T-cell (primary cell): ENCODE results near the gene MLX. TPM values are rescaled to one million over a fixed set of nuclear protein-coding genes. Genes with fewer than 3 reads are reported as not detected.
"Not testable (repeated sequence)": the region's sequence is repeated elsewhere in the genome, so short reads cannot be mapped to it uniquely, and the experiment has no call there.

Experiments
- ATAC-seq, 4 experiments: fragments of 200-7000 bp in 3 of 4; fragments of 150-1000 bp in 1 of 4; cut with Tn5 transposase; replicated peaks in 1 of 4; 1 replicate in 3 of 4; 2 replicates in 1 of 4; pipeline ENCODE4 v1.10.0; 2021; ENCODE audit warnings: moderate library complexity in 3 of 4, mild to moderate bottlenecking in 2 of 4, moderate number of reproducible peaks in 1 of 4
- CTCF ChIA-PET, 2 donors: fragments of 300-600 bp; sonication (Branson Sonifier 250); formaldehyde crosslinking; loops; one replicate each; lab custom pipeline; 2022; ENCODE audit warnings: antibody characterized with exemption in 2 of 2; lab: Charles Lee
- POLR2A ChIA-PET, 2 donors: fragments of 300-600 bp; sonication (Branson Sonifier 250); formaldehyde crosslinking; loops; one replicate each; lab custom pipeline; 2022; ENCODE audit warnings: antibody characterized with exemption in 2 of 2; lab: Charles Lee
- DNase-seq, 35 experiments: peaks; one replicate each; pipeline versions ENCODE4 v3.0.0 to v3.0.0-alpha.2; 2013 to 2023
- H3K27ac ChIP-seq: one replicate; pipeline ENCODE4 v1.5.1; 2013; ENCODE audit warnings: low read length
- H3K27me3 ChIP-seq, 2 experiments: replicated peaks in 1 of 2; 1 replicate in 1 of 2; 2 replicates in 1 of 2; pipeline versions ENCODE4 v1.6.1 to v1.7.0; 2013; ENCODE audit warnings: low read length in 1 of 2, mixed read lengths in 1 of 2; ENCODE audit not compliant: control insufficient read depth in 2 of 2, insufficient read depth in 2 of 2; ENCODE audit errors: extremely low read depth in 1 of 2
- H3K36me3 ChIP-seq, 2 donors: 1 replicate in 1 of 2; 2 replicates in 1 of 2; pipeline versions ENCODE4 v1.6.1 to v1.7.0; 2013; ENCODE audit warnings: low read length in 1 of 2; ENCODE audit not compliant: control insufficient read depth in 2 of 2, insufficient read depth in 1 of 2; ENCODE audit errors: extremely low read depth in 1 of 2
- H3K4me1 ChIP-seq, 2 experiments: 1 replicate in 1 of 2; 2 replicates in 1 of 2; pipeline versions ENCODE4 v1.6.1 to v1.7.0; 2013; ENCODE audit warnings: low read length in 2 of 2, mixed read lengths in 1 of 2; ENCODE audit not compliant: insufficient read depth in 2 of 2, control insufficient read depth in 1 of 2; ENCODE audit errors: extremely low read depth in 1 of 2
- H3K4me3 ChIP-seq, 2 donors: 1 replicate in 1 of 2; 2 replicates in 1 of 2; pipeline versions ENCODE4 v1.5.1 to v1.7.0; 2013; ENCODE audit warnings: mild to moderate bottlenecking in 2 of 2, low read length in 1 of 2, moderate library complexity in 1 of 2; ENCODE audit not compliant: control insufficient read depth in 1 of 2; ENCODE audit errors: extremely low read depth in 1 of 2
- H3K9me3 ChIP-seq: 2 replicates; pipeline ENCODE4 v1.7.0; 2013
- H3K27ac Mint-ChIP-seq, 2 donors: one replicate each; pipeline ENCODE4 v1.8.0; 2020 to 2021; ENCODE audit warnings: mild to moderate bottlenecking in 2 of 2, mixed read lengths in 2 of 2
- H3K27me3 Mint-ChIP-seq, 2 donors: one replicate each; pipeline ENCODE4 v1.8.0; 2021 to 2022; ENCODE audit warnings: mixed read lengths in 2 of 2
- H3K36me3 Mint-ChIP-seq: one replicate; pipeline ENCODE4 v1.8.0; 2021; ENCODE audit warnings: mixed read lengths
- H3K4me1 Mint-ChIP-seq, 3 donors: one replicate each; pipeline ENCODE4 v1.8.0; 2020 to 2022; ENCODE audit warnings: mixed read lengths in 3 of 3, mild to moderate bottlenecking in 1 of 3
- H3K4me3 Mint-ChIP-seq, 3 donors: one replicate each; pipeline ENCODE4 v1.8.0; 2020 to 2022; ENCODE audit warnings: mild to moderate bottlenecking in 3 of 3, mixed read lengths in 3 of 3, moderate library complexity in 3 of 3
- H3K9me3 Mint-ChIP-seq, 3 donors: one replicate each; pipeline ENCODE4 v1.8.0; 2020 to 2022; ENCODE audit warnings: mixed read lengths in 3 of 3
- WGBS: methylation state at CpG from one replicate; pipeline ENCODE4 v1.1.5; 2013; ENCODE audit warnings: missing lambda C conversion rate; ENCODE audit not compliant: insufficient coverage; 5-methylcytosine and 5-hydroxymethylcytosine counted together
- total RNA-seq, 35 experiments: library from RNA in 6 of 35; stranded (reverse) in 6 of 35; fragments of 120-200 nt in 1 of 35; gene quantifications; one replicate each; pipeline versions ENCODE4 v1.2.1 to v1.2.4 and lab custom pipeline; 2013 to 2026

Gene MLX
- total RNA-seq, 5 donors from 2014 or later (not counting 1 experiment from before 2014, with no cell fraction given): 31.4 to 68.9 (median 61.2) TPM

DNA sequence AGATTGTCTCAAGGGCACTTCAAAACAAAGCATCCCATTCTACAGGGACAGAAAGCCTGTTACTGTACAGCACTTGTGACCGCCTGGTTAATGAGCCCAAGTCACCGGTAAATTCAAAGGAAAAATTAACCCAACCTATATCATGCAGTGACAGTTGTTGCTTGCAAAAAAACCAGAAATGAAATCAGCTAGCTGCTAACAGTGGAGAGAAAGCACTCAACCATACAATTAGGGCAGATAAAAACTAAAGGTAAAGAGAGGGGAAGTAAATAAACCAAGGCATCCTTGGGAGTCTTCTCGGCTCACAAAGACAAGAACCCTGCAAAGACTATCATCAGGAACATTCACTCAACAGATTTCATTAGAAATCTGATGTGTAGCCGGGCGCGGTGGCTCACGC lies 36.4 kb downstream of the MLX start:
- H3K9me3 ChIP-seq: no peaks in the 10 kb centered on the region
- H3K27ac ChIP-seq: no peak overlapping the region
- peaks cover 24 to 41% of the 10 kb centered on the region in 2 experiments for H3K4me1 ChIP-seq
- H3K36me3 ChIP-seq: peaks cover 0 to 19% of the 10 kb centered on the region in 2 donors
- H3K27me3 ChIP-seq: no peaks in the 10 kb centered on the region
- CTCF ChIA-PET: no interaction called here
- WGBS: no CpG with 5 or more reads among the region's 7 CpGs
- POLR2A ChIA-PET: no interaction called here
- H3K4me3 ChIP-seq: no peak overlapping the region
- ATAC-seq: no peak
- DNase-seq: no peak
- peak overlapping the region in 1 of 3 donors; percentile 43 for H3K4me3 Mint-ChIP-seq
- no peaks in the 10 kb centered on the region for H3K9me3 Mint-ChIP-seq
- H3K4me1 Mint-ChIP-seq: peaks cover 69 to 77% (median 76%) of the 10 kb centered on the region in 3 donors
- H3K27ac Mint-ChIP-seq: no peak overlapping the region
- peaks cover 29% of the 10 kb centered on the region for H3K36me3 Mint-ChIP-seq
- no peaks in the 10 kb centered on the region for H3K27me3 Mint-ChIP-seq

DNA sequence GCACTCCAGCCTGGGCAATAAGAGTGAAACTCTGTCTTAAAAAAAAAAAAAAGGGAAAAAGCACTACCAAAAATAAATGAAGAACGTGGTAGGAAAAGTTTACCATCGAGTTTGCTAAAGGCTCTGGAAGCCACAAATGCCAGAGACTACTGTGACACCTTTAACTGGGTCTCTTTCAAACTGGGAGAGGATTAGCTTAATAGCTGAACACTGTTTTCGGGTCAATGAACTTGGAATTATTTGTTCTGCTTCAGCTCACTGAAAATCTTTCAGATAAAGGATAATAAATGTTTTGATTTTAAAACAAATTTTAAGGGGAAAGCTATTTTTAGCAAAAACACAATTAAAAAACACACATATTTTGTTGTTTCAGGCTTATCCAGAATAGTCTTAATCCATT lies 40.9 kb downstream of the MLX start:
- Mint-ChIP-seq H3K4me3 (peak overlapping the region; percentile 98 to 100 (median 99)), H3K4me1 (peaks cover 57 to 62% (median 59%) of the 10 kb centered on the region in 3 donors)
- CTCF ChIA-PET: interaction anchor here (0.7 to 2.6 kb wide), 5 partner anchors 10 to 71 kb away, joined by 3 to 22 read pairs (median 7); partner anchors contain the start of gene PSMC3IP (in 2 of the 2)

DNA sequence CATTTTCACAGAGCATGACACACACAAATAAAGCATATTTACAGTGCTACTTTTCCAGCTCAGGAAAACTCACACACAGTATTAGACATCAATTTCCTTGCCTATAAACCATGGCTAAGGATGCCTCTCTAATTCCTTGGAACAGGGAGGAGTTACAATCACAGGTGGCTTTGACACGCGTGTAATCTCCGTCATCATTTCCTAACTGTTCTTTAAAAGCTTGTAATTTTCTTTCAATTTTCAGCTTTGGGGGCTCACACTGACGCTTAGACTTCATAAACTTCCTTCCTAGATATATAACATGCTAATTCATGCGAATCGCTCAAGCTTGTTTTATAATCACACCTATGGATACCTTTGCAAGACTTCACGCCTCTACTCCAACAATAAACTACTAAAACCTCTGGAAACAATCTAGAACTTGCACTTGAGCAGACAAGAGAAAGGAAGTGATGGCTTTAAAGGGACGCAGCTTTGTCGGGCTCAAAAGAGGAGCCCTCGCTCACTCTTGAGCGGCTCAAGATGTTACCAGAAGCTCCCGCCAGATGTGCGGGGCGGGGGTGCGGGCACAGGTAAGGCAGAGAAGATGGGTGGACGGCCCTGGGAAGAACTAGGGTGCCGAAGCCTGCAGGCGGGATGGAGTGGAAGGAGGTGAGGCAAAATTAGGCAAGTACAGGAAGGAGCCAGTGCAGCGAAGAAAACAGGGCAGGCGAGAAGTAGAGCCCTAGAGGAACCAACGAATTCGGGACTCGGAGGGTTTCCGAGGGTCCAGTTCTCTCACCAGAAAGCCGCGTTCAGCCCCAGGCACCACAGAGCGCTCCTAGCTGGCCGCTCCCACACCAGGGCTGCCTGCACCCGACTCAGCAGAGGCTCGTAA lies 41.6 kb downstream of the MLX start:
- peak overlapping the region; percentile 85 to 99 for H3K4me3 ChIP-seq
- peaks cover 0 to 17% of the 10 kb centered on the region in 2 donors for H3K36me3 ChIP-seq
- DNase-seq: peak in 15 of 35 experiments; percentile 1 to 45 (median 16)
- H3K36me3 Mint-ChIP-seq: peaks cover 29% of the 10 kb centered on the region
- peaks cover 24 to 38% of the 10 kb centered on the region in 2 experiments for H3K4me1 ChIP-seq
- peak; percentile 47 to 58 (median 52) for ATAC-seq
- H3K4me1 Mint-ChIP-seq: peaks cover 51 to 55% (median 52%) of the 10 kb centered on the region in 3 donors
- POLR2A ChIA-PET: interaction anchor here (0.5 to 1.1 kb wide), 5 partner anchors 11 to 1702 kb away, joined by 3 to 17 read pairs (median 4); no protein-coding TSS in a partner anchor
- no peaks in the 10 kb centered on the region for H3K9me3 Mint-ChIP-seq
- H3K9me3 ChIP-seq: no peaks in the 10 kb centered on the region
- H3K27me3 ChIP-seq: no peaks in the 10 kb centered on the region
- peak overlapping the region; percentile 98 to 100 (median 99) for H3K4me3 Mint-ChIP-seq
- peak overlapping the region; percentile 77 for H3K27ac ChIP-seq
- no peaks in the 10 kb centered on the region for H3K27me3 Mint-ChIP-seq
- CTCF ChIA-PET: interaction anchor here (0.6 to 2.6 kb wide), 7 partner anchors 10 to 165 kb away, joined by 3 to 22 read pairs (median 4); partner anchors contain the start of gene PSMC3IP (in 2 of the 2)
- 0% methylated on average over 27 of the region's 30 CpGs for WGBS
- H3K27ac Mint-ChIP-seq: peak overlapping the region; percentile 99 to 100

More for the DNA sequence above, 40.9 kb downstream of the MLX start:
- WGBS: no CpG with 5 or more reads among the region's 3 CpGs
- H3K9me3 ChIP-seq: no peaks in the 10 kb centered on the region
- H3K4me3 ChIP-seq: peak overlapping the region in 1 of 2 donors; percentile 85
- H3K36me3 ChIP-seq: peaks cover 0 to 14% of the 10 kb centered on the region in 2 donors
- H3K27me3 Mint-ChIP-seq: no peaks in the 10 kb centered on the region
- DNase-seq: no peak
- ATAC-seq: no peak
- H3K27ac ChIP-seq: peak overlapping the region; percentile 25
- POLR2A ChIA-PET: interaction anchor here (0.5 to 1.1 kb wide), 2 partner anchors 10 to 15 kb away, joined by 15 to 17 read pairs; no protein-coding TSS in a partner anchor
- H3K4me1 ChIP-seq: peaks cover 24 to 38% of the 10 kb centered on the region in 2 experiments
- no peaks in the 10 kb centered on the region for H3K27me3 ChIP-seq
- H3K9me3 Mint-ChIP-seq: no peaks in the 10 kb centered on the region
- peak overlapping the region; percentile 23 to 100 for H3K27ac Mint-ChIP-seq
- H3K36me3 Mint-ChIP-seq: peaks cover 32% of the 10 kb centered on the region

DNA sequence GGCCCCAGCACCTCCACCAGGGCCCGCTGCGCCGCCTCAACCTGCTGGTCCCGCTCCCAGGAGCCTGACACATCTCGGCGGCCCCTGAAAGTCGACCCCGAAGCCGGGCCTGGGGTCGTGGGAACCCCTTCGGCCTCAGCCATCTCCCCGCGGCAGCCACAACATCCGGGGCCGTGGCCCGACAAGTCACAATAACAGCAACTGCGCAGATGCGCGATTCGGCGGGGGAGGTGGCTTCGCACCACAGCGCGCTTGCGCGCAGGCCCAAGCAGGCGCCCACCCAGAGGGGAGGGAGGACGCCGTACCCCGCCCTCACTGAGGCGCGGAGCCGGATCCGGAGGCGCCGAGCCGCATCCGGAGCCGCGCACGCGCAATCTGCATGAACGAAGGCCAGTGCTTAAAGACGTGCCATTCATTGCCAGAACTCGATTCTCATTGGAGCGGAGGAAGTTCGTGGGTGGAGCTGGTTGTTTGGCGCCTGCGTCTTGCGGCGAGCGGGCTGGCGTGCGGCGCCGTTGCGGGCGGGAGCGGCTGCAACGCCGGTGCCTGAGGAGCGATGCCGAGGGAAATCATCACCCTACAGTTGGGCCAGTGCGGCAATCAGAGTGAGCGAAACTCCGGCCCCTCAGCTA lies 42.4 kb downstream of the MLX start, which contains the start of the genes RETREG3 and TUBG1:
RETREG3 (minus strand) TSS at position 193 of the 632 bp plus-strand sequence; CDS start at position 143, 50 bp downstream.
TUBG1 (plus strand) TSS at position 502 of the 632 bp plus-strand sequence; CDS start at position 557, 55 bp downstream.
- no peaks in the 10 kb centered on the region for H3K9me3 Mint-ChIP-seq
- ATAC-seq (peak; percentile 90 to 93 (median 92)), DNase-seq (peak; percentile 97 to 100 (median 99))
- no peaks in the 10 kb centered on the region for H3K27me3 ChIP-seq
- H3K4me3 ChIP-seq: peak within 1 kb of the TSS; percentile 95 to 99
- POLR2A ChIA-PET: interaction anchor here (0.5 to 1.0 kb wide), 7 partner anchors 31 to 1702 kb away, joined by 3 to 6 read pairs (median 4); partner anchors contain the start of gene VPS25 (in 1 of the 2)
- CTCF ChIA-PET: interaction anchor here (0.9 to 2.6 kb wide), 4 partner anchors 31 to 71 kb away, joined by 3 to 22 read pairs (median 6); partner anchors contain the start of gene PSMC3IP (in 2 of the 2)
- H3K36me3 ChIP-seq: peaks cover 0 to 23% of the 10 kb centered on the region in 2 donors
- peak within 1 kb of the TSS; percentile 77 for H3K27ac ChIP-seq
- peak within 1 kb of the TSS; percentile 98 to 100 (median 99) for H3K4me3 Mint-ChIP-seq
- no peaks in the 10 kb centered on the region for H3K27me3 Mint-ChIP-seq
- H3K9me3 ChIP-seq: no peaks in the 10 kb centered on the region
- WGBS: under 1% methylated on average over 66 of the region's 66 CpGs
- peak within 1 kb of the TSS; percentile 99 to 100 for H3K27ac Mint-ChIP-seq
- H3K4me1 ChIP-seq: peaks cover 22 to 36% of the 10 kb centered on the region in 2 experiments
- peaks cover 31% of the 10 kb centered on the region for H3K36me3 Mint-ChIP-seq
- H3K4me1 Mint-ChIP-seq: peaks cover 43 to 49% (median 46%) of the 10 kb centered on the region in 3 donors

DNA sequence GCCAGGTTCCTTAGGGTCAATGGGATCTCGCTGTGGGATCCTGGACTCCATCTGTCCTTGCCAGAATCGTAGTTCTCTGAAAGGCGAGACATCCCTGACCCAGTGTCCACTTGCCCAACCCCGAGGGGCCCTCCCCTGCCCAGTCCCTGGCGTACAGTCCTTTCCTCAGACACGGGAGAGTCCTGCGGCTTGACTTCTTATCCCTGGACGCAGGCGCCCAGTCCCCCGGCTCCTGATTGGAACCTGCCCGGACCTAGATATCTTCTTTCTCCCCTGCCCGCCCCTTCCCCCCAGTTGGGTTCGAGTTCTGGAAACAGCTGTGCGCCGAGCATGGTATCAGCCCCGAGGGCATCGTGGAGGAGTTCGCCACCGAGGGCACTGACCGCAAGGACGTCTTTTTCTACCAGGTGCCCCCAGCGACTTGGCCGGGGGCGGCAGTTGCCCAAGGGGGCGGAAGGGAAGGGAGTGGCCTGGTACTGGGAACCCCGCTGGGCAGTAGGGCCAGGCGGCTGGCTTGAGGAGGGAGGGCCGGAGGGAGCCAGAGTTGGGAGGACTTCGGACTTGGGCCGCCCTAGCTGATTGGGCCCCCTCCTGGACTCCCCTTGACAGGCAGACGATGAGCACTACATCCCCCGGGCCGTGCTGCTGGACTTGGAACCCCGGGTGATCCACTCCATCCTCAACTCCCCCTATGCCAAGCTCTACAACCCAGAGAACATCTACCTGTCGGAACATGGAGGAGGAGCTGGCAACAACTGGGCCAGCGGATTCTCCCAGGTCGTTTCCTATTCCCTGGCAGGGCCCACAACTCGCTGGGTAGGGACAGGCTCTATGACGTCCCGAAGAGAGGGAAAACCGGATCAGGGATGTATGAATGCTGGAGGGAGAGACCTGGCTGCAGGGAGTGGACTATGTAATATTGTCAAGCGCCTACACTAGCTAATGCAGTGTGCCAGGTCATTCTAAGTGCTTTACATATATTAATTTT lies 43.2 kb downstream of the MLX start:
- peaks cover 32% of the 10 kb centered on the region for H3K36me3 Mint-ChIP-seq
- not testable (repeated sequence) for ATAC-seq, H3K27me3 ChIP-seq, H3K27me3 Mint-ChIP-seq, H3K9me3 Mint-ChIP-seq, H3K9me3 ChIP-seq
- peaks cover 35 to 41% (median 38%) of the 10 kb centered on the region in 3 donors for H3K4me1 Mint-ChIP-seq
- peak overlapping the region; percentile 72 to 95 for H3K4me3 ChIP-seq
- H3K27ac Mint-ChIP-seq: peak overlapping the region; percentile 99 to 100
- ChIA-PET CTCF (interaction anchor here in 1 of 2 donors (0.9 to 2.6 kb wide), 2 partner anchors 32 to 66 kb away, joined by 3 to 22 read pairs; partner anchors contain the start of gene PSMC3IP), POLR2A (interaction anchor here (0.5 to 1.0 kb wide), 6 partner anchors 32 to 1043 kb away, joined by 3 to 6 read pairs (median 4); partner anchors contain the start of gene VPS25 (in 1 of the 2))
- H3K4me3 Mint-ChIP-seq: peak overlapping the region; percentile 98 to 100 (median 99)
- DNase-seq: peak in 12 of 35 experiments; percentile 1 to 12 (median 3)
- peaks cover 3 to 27% of the 10 kb centered on the region in 2 donors for H3K36me3 ChIP-seq
- WGBS: 24% methylated on average over 12 of the region's 42 CpGs
- peak overlapping the region; percentile 56 for H3K27ac ChIP-seq
- H3K4me1 ChIP-seq: peaks cover 18 to 33% of the 10 kb centered on the region in 2 experiments
